ENCODE data around the gene F2RL1.

DNA sequence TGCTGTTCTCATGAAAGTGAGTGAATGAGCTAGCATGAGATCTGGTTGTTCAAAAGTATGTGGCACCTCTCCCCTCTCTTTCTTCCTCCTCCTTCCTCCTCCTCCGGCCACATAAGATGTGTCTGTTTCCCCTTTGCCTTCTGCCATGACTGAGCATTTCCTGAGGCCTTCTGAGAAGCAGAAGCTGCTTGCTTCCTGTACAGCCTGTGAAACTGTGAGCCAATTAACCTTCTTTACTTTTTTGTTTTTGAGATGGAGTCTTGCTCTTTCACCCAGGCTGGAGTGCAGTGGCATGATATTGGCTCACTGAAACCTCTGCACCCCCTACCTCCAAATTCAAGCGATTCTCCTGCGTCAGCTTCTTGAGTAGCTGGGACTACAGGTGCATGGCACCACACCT, 37.1 kb downstream of the F2RL1 start:
- TF ChIP-seq EZH2 (IDR thresholded peaks at IDR 0.05; ENCODE audit: insufficient read depth, poor library complexity, severe bottlenecking) = no peak
- no peak for TF ChIP-seq EZH2phosphoT487 (IDR thresholded peaks at IDR 0.05; ENCODE audit: insufficient read depth, low read depth)
